Measurements from ENCODE around the gene ASB18.

The ASB18 gene

DNA sequence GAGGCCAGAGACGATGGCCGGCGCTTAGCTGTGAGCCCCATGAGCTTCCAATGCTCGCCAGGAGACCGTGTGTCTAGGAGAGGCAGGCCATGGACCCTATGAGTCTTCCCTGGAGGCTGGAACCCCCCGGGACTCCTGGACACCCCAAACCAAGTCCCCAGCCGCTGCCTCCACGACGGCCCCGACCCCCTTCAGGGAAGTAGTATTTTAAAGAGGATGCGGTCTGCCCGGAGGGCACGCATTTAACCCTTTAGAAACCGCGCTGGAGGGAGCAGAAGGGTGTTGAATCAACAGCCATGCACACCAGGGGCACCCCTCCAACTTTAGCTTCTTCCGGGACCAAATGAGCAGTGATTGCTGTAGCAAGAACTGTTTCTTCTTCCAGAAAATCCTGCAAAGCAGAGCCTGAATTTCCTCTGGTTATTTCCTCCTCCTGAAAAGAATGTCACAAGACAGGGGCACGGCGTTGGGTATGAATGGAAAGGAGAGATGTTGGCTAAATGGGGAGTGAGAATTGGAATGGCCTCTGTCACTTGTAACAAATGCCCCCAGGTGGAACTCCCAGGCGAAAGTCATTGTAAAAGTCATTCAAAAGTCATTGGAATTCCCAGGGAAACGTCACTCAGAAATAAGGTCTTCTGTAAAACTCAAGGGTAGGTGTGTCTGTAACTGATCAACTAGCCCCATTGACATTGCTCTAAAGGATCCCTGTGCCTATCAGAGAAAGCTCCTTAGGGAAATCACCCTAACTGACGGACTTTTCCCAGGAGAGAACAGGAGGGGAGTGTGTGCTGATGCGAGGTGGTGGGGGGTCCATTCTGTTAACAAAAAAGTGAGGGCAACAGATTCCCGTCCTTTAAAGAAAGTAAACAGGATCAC lies 90.2 kb downstream of the ASB18 start:
- no peak for DNase-seq

DNA sequence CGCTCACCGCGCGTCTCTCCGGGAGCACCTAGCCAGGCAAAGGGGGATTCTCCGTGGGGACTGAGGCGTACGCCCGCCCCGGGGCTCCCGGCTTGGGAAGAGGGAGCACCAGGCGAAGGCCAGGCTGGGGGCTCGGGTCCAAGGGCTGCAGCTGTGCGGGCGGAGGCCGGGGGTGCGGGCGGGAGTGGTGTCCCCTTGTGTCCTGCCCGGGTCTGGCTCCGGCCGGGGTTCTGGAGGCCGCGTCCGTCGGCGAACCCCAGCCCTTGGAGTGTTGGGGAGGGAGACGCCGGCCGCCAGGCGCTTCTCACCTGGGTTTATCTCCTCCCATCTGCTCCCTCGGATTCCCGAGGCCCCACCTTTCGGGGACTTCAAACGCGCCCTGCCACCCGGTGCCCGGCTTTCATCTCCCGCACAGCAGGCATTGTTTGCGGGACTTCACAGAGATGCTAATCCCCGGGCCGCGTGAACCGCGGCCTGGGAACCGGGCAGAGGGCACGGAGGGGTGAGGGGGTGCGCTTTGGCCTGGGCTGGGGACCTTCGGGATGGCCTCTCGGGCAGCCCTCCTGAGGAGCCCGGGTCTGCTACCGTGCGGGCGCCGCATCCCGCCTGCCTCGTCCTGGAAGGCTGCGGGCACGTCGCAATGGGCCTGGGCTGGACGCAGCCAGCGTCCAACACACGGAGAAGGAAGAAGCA lies 91.0 kb downstream of the ASB18 start:
- DNase-seq, result no peak

DNA sequence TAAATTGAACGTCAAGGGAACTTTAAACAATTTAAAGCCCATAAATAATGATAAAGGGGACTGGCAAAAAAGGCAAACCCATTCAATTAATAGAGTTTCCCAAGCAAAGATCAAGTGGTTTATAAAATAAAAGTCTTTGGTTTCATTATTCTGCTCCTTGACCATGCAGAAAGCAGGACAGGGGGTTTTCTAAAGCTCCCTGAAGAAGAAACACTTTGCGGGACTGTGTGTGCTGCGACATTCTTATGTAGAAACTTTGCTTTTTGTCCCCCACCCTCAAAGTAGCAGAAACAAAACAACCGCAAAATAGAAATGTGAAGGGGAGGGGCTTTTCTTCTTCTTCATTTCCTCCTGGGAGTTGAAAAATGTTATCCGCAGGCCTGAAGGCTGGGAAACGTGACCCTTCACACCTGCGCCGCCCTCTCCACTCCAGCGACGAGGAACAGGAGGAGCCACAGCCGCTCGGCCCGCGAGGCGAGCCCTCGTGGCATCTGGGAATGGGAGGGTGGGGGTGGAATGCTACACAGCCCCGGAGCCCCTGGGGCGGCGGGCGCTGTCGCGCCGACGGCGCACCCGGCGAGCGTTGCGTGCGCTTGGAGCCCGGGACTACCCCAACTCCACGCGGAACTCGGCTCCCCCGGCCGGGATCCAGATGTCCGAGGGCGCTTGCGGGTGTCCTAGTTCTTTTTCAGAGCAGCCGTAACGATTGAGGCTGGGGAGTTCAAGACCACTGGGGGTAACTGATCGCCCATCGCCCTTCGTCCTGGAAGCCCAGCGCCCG lies 91.8 kb downstream of the ASB18 start:
- no peak for DNase-seq

DNA sequence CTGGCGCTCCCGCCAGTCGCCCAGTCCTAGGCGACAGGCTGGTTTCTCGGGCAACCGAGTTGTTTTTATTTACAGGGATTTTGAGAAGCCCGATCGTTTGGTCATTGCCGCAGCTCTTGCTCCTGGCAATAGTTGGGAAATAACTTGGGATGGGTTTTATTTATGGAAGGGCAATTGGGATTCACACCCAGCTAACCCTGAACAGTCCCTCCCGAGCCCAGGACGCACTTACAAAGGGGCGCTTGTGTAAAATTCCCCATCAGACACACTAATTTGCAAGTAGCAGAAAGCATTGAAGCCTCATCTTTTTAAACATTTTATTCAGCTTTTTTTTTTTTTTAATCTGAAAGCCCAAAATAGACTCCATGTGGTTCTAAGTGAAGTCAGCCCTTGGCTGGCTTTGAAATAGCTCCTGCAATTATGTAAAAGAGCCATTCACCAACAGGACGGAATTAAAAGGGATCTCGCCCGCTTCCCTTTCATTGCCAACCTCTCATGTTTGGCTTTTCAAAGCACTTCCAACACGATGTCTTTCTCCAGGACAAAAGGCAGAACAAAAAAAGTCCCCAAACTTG lies 92.4 kb downstream of the ASB18 start:
- DNase-seq, result no peak

DNA sequence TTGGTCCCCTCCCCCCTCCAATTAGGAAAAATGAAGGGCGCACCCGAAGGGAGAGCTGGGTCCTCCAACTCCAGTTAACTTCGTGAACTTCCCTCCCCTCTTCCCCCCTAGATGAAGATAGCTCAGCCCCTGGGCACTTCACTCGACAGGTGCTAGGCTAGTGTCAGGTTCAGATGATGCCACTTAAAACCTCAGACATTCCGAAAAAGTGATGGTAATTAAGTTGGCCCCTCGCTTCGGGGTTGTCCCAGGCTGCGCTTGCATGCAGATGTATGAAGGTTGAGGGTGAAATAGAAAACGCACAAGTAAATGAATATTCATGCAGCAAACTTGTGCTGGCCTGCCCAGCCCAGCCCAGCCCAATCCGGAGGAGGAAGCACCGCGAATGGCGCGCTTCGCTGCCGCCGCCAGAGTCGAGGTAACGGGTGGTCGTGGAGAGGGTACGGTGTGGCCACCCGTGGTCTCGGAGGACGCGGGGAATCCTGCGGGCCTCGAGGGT lies 93.0 kb downstream of the ASB18 start:
- DNase-seq, result no peak

DNA sequence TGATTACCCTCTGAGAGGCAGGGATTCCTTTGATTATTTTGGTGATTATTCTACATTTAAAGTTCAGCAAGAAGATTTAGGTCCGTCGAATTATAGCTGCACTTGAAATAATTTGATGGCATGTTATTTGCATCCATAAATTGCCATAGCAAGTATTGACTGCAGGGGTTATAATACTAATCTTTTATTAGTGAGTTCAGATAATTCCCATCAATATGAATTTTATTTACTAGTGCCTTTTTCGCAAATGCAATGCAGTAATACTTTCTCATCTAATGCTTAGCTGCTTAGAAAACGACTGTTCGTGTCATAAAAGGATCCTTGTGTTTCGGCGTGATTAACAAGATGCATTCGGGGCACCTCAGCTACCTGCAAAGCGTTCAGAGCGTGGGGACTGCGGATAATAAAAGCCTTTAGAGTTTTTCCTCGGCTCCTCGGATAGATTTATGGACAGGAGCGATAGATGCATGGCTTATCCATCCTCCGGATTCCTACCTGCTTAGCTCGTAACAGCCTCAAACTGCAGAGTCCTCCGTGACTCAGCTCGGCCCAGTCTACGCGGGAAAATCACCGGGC lies 93.5 kb downstream of the ASB18 start:
- DNase-seq, result no peak

DNA sequence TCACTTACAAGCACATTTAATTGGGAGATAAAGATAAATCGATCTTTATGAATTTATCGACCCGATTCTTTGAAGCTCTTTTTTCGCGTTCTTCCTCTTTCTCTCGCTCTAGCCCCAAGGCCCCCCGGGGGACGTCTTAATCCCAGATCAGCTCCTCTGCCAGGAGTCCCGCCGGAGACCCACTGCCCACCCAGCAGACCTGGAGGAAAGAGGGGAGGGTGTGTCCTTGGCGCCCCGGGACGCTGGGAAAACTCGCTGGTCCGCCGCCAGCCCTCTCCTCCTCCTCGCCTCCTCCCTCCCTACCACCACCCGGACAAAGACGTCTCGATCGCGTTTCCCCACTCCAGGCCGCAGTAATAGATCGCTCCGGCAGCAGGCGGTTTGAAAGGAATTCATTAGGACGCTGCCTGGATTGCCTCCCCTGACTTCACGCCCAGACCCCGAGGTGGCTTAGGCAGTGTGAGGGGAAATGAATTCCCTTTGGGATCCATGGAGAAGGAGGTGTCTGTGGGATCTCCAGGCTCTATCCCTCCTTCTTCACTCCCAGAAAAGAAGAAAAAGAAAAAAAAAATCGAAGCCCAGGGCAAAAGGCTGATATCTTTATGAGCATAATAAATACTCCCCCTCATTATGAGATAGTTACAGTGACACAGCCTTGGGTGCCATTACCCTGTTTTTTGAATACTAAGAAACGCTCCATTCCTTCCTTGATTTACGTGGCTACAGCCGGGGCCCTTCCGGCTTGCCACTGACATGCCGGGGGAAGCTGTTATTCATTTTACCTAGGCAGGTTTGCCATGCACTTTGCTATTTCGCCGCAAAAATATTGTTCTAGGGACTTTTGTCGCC lies 94.2 kb downstream of the ASB18 start:
- DNase-seq, result no peak

DNA sequence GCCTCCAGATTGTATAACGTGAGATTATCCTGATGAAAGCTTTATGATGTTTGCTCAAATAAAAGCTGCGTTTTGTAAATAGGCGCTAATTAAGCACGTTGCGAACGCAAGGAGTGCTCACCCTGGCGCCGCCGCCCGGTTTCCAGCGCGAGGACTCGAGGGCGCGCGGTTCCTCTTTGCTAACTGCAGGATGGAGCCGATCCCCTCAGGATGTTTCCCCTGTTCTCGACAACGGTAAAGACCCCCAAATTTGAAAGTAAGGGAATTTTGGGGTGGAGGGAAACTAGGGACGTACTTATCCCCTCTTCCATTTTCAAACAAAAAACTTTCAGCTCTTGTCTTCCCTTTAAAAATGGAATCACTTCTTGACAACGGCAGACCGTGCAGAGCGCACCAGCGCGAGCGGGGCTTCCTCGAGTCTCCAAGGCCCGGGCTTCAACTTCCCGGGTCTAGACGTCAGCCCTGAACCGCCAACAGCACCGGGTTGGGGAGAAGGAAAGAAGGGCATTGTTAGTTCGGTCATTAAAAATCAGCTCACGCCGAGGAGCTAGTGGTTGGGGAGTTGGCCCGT lies 95.0 kb downstream of the ASB18 start:
- no peak for DNase-seq

DNA sequence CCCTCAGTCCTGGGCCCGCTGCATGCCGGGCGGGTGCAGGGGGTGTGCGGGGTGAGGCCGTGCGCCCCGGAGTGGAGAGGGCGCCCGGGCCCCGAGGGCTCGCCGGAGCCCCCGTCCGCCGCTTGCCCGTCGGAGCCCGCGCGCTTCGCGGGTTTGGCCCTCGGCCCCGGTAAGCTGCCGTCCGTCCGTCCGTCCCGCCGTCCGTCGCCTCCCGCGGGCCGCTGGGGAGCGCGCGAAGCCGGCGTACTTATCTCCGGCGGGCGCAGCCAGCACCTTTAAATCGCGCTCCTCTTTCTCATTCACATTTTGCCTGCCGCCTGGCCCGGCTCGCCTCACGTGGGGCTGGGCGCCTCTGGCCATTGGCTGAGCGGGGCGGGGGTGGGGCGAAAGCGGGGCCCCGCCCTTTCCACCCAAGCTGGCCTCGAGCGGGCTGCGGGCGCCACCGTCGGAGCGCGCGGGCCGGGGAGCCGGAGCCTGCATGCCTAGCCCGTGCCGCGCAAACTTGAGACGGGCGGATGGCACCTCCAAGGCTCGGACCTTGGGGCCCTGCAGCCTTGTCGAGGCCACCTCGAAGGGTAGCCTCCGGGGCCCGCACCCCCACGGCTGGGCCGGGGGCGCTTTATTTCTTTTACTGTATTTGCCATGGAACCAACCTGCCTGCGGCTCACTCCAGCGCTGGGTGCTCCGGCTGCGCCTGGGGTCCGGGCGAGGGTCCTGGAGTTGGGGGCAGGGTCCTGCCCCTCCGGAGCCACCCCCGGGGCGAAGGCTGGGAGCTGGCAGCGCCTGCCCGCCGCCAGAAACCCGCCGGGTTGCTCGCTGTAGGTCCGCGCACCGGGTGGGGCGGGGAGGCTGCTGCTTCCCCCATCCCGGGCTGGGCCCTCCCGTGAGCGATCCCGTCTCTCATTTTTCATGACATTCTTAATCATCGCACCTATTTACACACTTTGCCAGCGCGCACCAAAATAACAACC lies 95.8 kb downstream of the ASB18 start, which contains the start of gene GBX2:
Gene GBX2 (minus strand): TSS at position 277 of the 971 bp plus-strand sequence. CDS start 415 bp downstream, outside the sequence.
- no peak for DNase-seq

DNA sequence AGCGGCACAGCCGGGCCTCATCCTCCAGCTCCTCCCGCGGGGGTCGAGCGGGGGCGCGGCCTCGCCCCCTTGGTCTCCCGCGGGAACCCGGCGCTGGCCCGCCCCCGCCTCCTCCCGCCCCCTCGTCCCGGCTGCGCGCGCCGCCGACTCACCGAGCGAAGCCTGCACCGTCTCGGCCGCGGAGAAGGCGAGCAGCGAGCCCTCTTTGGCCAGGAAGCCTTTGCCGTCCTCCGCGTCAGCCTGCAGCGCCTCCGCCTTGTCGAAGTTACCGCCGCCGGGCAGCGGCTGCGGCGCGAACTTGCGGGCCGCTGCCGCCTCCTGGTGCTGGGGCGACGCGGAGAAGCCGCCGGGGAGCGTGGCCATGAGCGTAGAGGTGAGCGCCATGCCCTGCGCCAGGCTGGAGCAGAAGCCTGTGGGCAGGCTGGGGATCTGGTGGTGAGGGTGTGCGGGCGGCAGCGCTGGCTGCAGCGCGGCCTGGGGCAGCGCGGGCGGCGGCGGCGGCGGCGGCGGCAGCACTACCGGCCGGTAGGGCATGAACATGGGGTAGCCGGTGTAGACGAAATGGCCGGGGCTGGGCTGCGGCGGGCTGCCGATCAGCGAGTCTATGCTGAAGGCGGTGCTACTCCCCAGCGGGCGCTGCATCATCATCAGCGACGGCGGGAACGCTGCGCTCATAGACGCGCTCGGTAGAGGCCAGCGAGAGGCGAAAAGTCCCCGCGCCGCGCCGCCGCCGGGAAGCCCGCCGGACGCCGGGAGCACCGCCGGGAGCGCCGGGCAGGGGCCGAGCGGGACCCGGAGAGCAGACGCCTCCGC lies 96.7 kb downstream of the ASB18 start:
- no peak for DNase-seq

DNA sequence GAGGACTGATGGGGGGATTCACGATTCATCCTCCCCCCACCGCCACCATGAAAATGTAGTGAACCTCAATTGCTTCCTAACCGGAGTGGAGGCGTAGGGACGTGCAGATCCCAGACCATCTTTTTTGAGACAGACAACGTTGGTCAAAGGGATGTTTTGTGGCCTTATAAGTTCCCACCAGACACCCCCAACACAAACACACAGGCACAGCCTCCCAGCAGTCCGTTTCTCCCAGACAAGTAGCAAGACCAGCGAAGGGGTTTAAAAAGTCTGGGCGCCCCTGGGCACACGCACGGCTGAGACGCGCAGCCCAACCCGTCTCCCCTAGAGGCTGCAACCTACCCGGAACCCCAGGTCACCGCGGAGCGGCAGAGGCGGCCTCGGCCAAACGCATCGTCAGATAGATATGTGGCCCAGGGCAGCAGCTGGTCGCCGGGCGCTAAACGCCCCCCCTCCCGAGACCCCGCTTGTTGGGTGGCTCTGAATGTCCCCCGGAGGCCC lies 97.4 kb downstream of the ASB18 start:
- DNase-seq, result no peak

DNA sequence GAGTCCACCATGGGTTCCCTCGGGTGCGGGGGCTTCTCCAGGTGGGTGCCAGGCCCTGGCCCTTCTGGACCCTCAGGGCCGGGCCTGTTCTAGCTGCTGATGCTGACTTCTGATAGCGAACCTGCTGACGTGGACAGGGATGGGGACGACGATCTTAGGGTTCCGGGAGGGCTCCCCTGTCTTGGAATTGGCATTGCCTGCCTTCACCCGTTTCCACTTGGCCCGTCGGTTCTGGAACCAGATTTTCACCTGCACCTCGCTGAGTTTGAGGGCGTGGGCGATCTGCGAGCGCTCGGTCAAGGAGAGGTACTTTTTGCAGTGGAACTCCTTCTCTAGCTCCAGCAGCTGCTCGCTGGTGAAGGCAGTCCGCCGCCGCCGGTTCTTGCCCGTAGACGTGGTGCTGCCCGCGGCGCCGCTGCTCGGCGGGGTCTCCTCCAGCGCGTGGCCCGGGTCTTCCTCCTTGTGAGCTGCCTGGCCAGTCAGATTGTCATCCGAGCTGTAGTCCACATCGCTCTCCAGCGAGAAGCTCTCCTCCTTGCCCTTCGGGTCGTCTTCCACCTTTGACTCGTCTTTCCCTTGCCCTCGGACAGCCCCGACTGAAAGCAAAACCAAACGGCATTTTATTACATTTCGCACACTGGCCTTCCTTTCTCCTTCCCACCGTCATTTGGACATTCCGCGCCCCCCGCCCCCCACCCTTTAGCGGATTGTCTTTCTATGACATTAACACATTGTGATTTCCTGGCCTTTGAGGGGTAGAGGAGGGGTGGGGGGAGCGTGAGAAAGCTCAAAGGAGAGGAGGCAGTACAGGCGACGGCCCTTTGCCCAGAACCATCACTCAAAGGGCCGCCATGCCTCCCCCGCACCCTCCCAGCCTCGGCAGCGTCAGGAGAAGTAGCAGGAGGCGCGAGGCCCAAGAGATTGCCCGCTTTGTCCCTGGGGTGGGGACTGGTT lies 98.1 kb downstream of the ASB18 start:
- DNase-seq, result no peak

DNA sequence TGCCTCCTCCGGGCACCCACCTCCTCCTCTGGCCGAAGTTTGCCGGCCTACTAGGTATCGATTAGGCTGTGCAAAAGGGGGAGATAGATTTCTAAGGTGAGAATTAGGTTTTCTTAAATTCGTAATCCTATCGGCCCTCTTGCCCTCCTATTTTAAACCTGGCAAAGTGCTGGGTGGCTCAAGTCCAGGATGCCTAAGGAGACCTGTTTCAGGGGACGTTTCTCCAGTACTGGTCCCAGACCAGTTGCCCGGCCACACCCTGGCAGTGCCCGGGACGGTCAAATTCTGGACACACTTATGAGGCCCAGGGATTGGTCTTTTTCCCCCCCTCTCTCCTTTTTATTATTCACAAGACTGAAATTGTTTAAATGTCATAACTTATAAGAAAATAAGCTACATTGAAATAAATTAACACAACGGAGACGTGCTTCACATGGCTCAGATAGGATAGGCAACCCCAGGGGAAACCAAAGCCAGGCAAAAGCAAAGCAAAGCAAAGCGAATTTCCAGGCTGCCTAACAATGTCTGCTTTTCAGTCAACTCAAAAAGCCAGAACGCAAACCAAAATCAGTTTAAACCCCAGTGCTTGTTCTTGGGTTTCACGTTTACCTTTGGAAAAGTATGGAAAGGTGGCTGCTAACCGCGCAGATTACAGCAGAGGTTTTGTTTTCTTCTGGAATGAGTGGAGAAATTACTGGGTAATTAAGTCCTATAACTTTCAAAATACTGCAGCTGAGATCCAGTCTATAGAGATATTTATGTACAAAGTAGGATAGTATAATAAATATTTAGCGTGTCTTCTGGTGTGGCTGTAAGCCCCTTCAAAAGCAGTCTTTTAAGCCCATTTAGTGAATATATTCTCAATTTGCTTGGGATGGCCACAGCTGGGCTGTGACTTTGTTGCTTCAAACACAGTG lies 99.0 kb downstream of the ASB18 start:
- DNase-seq, result no peak

DNA sequence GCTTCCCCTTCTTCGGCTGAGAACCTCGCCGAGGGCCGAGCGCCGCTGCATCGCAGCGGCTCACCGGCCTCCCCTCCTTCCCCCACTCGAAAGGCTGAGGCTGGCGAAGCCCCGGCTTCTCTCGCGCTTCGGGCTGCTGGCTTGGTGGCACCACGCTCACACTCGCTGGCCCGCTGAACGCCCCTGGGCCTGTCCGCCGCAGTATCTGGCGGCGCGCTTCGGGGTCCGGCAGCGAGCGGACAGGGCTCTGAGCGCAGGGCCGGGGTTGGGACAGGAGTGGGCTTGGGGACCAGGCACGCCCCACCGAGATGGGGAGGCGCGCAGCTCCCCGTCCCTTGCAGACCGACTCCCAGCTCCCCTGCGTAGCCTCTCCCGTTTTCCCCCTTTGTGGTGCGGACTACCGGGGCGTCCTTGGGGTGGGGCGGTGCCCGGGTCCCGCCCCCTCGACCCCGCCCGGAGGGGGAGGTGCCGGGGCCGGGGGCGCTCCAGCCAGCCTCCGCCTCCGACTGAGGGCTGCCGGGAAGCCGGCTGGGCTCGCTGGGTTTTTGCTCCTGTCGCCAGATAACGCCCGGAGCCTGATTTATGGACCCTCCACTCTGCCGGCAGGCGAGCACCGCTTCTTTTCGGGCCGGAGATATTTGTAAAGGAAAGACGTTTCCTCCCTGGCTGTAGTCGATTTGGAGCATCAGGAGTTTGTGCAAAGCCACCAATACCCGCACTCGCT lies 99.8 kb downstream of the ASB18 start:
- DNase-seq, result no peak

DNA sequence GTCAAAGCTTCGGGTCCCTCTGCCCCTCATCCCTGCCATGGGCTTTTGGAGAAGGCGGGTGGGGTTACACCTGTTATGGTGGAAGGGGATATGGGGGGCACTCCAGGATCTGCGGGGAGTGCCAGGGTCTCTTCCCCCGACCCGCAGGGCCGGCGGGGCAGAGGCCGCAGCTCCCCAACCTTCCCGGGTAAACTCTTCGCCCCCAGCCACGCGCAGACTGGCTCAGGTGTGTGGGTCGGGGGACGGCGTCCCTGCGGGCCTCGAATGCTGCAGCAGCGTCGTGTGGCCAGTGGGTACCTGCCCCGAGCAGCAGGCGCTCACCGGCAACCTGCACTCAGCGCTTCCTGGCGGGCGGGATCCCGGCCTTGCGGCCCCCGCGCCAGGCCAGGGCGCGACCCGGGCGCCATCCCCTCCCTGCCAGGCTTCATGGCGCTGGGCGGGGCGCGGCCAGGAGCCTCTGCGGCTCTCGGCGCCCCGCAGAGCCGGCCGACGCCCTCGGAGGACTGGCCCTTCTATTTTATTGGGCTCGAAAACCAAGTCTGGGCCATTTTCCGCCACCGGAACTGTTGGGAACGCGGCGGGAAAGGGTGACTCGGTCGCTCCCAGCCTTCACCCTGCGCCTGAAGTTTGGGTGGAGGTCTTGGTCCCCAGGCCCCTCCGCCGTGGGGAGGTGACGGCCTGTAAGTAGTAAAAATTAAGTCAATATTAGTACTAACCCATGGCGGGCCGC lies 100.6 kb downstream of the ASB18 start:
- no peak for DNase-seq
